A549 treated with AZD9567 at 1 μM for 4 hours (cell line): ENCODE measurements around the gene PIGM. TPM values are rescaled to one million over a fixed set of nuclear protein-coding genes. Genes with fewer than 3 reads are reported as not detected.

Experiments
- total RNA-seq: library from RNA; stranded (reverse); fragments of 200-300 nt; extraction: Qiagen RNA extraction; gene quantifications from 5 replicates; pipeline ENCODE4 v1.2.3, GENCODE V29; 2022; ENCODE audit not compliant: insufficient read depth

The PIGM gene
- 3.7 to 4.7 TPM (median 4.3 TPM) in 5 replicates for total RNA-seq

DNA sequence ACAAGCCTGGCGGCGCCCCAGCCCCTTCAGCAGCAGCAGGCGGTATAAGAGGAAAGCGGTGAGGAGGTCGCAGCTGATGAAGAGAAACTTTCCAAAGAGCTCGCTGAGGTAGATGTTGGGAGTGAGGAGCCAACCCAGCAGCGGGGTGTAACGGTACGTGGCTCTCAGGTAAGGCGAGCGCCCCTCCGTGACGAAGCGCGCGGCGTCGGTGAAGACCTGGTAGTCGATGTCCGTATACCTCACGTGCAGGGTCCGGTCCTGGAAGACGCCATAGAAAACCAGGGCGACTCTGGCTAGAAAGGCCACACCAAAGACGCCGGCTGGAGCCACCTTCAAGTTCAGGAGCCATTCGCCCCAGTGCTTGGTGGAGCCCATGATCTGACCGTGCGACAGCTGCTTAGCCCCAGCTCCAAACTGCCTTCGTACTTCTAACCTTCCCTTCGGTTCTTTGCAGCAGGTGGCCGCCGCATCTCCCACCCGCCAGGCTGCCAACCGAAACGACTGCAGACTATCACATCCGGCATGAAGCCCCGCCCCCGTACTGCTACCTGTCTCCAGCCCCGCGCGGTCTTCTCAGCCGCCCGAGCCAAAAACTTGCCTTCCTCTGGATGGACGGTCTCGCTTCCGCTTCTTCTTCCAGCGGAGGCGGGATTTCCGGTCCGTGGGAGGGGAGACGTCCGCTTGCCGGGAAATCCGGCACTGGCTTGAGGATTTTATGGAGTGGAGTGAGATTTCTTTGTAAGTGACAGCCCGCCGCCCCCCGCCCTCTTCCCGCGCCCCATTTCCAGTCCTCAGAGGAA, at the start of gene PIGM:
TSS of gene PIGM (minus strand) at position 626 of the 800 bp plus-strand sequence. CDS start at position 375, 251 bp downstream.

DNA sequence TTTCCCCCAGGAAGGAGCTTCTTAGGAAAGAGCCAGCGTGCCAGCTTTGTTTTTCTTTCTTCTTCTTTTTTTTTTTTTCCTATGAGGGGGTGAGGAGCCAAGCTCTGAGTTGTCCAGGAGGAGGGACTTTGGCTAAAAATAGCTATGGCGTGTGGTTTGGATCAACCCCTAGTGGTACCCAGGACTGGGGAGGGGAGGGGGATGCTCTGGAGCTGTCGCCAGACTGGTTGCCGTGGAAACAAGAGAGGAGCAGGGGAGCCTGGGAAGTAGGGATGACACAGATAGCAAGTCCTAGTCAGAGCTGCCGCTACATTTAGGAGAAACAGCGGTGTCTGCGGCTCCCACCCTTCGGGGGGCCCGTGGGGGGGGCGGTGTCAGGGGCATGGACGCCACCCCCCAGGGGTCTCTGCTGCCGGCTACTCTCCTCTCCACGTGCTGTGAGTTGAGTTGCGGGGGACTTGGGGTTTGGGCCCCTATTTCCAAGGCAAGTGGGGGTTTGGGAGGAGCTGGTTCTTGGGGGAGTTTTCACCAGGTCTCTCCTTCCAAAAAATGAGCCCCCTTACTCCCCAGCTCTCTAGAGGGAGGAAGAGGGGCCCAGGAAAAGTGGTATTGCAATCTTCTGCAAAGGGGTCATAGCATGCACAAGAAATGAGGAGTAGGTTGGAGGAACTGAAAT, 49.6 kb upstream of the PIGM start, which contains the start of gene KCNJ9:
TSS of gene KCNJ9 (plus strand) at position 278 of the 676 bp plus-strand sequence. CDS start 2,493 bp downstream, outside the sequence.

DNA sequence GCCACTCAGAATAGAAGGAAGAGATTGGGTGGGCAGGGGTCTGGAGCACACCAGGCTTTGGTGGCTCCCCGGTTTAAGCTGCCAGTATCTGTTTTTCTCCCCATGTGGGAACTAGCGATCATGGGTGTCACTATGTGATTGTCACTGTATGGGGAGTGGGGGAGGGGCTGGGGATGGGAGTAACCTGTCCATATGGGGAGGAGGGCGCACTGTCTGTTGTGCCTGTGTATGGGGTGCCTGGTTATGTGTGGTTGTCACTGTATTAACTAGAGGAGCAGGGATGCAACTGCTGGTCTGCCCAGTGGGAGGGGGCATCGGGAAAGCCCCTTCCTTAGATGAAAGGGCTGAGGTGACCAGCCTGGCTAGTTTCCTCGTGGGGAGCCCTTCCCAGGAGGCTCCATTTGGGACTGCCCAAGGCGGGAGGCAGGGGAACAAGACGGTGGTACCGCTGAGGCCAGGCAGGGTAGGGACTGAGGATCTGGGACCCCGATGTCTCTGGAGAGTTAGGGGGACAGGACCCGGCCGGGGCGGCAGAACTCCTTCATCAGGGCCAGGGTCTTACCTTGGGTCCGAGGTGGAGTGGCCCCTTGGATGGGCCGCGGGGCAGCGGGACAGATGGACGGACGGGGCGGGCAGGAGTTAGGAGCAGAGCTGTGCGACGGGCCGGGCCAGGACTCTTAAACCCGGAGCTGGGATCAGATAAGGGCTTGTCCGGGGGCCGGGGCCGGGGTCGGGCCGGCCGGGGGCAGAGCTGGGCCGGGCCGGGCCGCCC, 37.9 kb upstream of the PIGM start, which contains the start of gene KCNJ10:
TSS of gene KCNJ10 (minus strand) at position 701 of the 772 bp plus-strand sequence. CDS start 27,628 bp downstream, outside the sequence.

Other genes starting within 250 kb of the PIGM start
- not detected in 5 replicates for gene FCRL6, start 229.6 kb downstream of the PIGM start, total RNA-seq
- gene SLAMF8, start 205.1 kb downstream of the PIGM start, total RNA-seq: 0.05 to 0.11 TPM (median 0.09 TPM) in 3 of 5 replicates, not detected in the others
- 0.05 to 0.06 TPM (median 0.06 TPM) in 3 of 5 replicates, not detected in the others for gene VSIG8, start 169.3 kb downstream of the PIGM start, total RNA-seq
- 0.56 to 1.1 TPM (median 0.88 TPM) in 4 of 5 replicates, not detected in the other for gene CFAP45, start 131.8 kb downstream of the PIGM start, total RNA-seq
- 979 to 1,012 TPM (median 1,008 TPM) in 5 replicates for gene TAGLN2, start 106.5 kb downstream of the PIGM start, total RNA-seq
- 0.13 to 0.21 TPM (median 0.18 TPM) in 4 of 5 replicates, not detected in the other for gene IGSF9, start 86.4 kb downstream of the PIGM start, total RNA-seq
- 0.22 to 0.34 TPM (median 0.25 TPM) in 4 of 5 replicates, not detected in the other for gene SLAMF9, start 77.8 kb downstream of the PIGM start, total RNA-seq
- gene KCNJ10, start 38.2 kb upstream of the PIGM start, total RNA-seq: not detected in 5 replicates
- gene KCNJ9, start 49.5 kb upstream of the PIGM start, total RNA-seq: not detected in 5 replicates
- gene IGSF8, start 66.6 kb upstream of the PIGM start, total RNA-seq: 5.3 to 10.7 TPM (median 10.2 TPM) in 5 replicates
- 0.02 to 0.22 TPM (median 0.12 TPM) in 4 of 5 replicates, not detected in the other for gene ATP1A2, start 83.8 kb upstream of the PIGM start, total RNA-seq
- not detected in 5 replicates for gene ATP1A4, start 119.6 kb upstream of the PIGM start, total RNA-seq
- not detected in 5 replicates for gene CASQ1, start 158.6 kb upstream of the PIGM start, total RNA-seq
- 164 to 184 TPM (median 175 TPM) in 5 replicates for gene PEA15, start 173.4 kb upstream of the PIGM start, total RNA-seq
- 34.5 to 56.1 TPM (median 52.5 TPM) in 5 replicates for gene DCAF8, start 230.6 kb upstream of the PIGM start, total RNA-seq